ENCODE data around the gene KAT2A.

The KAT2A gene

GRCh38 chr17:42135151-42135550, 14.0 kb upstream of the KAT2A start:
- no peak for DNase-seq

DNA sequence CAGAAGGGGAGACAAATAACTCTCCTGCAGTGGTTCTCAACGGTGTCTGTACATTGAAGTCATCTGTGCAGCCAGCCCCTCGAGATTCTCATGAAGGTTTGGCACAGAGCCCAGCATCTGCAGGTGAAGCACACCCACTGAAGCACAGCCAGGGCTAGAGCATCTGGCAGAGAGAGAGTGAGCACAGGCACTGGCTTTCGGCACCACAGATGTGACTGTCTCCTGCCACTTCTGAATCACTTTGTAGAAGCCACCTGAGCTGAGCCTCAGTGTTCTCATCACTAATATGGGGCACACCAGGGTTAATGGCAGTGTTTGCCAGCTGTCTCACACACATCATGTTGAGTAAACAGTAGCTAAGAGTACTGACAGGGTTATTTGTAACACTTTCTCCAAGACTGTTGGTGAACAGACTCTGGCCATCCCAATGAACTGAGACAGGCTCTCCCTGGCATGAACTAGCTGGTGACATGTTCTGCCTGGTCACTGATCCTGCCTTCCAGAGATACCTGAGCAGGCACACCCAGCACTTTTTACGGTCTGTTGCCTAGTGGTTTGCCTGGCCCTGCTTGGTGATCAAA, 12.4 kb upstream of the KAT2A start:
- peak; percentile 40 for DNase-seq

DNA sequence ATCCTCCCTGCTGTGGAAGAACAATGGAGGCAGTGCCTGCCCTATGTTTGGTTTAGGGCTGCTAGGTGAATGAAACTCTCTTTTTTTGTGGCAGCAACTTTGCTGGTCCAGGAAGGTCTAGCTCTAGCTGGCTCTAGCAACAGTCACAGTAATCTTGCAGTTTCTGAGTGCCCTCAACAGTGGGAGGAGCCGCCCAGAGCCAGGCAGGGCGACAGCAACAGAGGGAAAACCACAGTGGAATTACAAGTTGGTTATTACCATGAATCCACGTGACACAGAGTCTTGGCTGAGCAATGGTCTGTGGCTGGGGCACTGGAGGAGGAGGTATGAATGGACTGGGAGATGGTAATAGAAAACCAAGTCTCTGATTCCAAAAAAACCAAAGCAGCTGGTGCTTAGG, 11.8 kb upstream of the KAT2A start:
- DNase-seq, result no peak

GRCh38 chr17:42131981-42132432, 10.8 kb upstream of the KAT2A start:
- no peak for DNase-seq

- DNase-seq, result no peak
These were observed 10.1 kb upstream of the KAT2A start for GRCh38 chr17:42131232-42131631.

- DNase-seq, result no peak
These were observed 9.3 kb upstream of the KAT2A start for GRCh38 chr17:42130310-42130936.

- no peak for DNase-seq
These were observed 8.1 kb upstream of the KAT2A start for GRCh38 chr17:42129109-42129837.

GRCh38 chr17:42127414-42127813, 6.2 kb upstream of the KAT2A start:
- DNase-seq, result no peak

- DNase-seq, result no peak
These were observed 5.7 kb upstream of the KAT2A start for GRCh38 chr17:42126836-42127235.

GRCh38 chr17:42125565-42125964, 4.4 kb upstream of the KAT2A start:
- DNase-seq, result no peak

DNA sequence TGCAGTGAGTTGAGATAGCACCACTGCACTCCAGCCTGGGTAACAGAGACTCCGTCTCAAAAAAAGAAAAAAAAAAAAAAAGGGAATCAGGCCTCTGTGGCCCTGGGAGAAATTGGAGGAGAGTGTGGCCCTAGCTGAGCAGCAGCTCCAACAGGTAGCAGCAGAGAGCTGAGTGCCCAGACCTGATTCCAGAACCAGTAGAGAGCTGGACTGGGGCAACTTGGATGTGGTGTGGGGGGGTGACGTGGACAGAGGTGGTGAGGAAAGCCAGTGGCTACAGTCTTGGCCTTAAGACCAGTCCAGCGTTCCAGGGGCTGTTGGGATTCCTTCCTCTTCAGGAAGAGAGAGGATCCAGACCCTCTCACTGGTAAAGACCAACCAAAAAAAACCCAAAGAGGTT, 3.1 kb upstream of the KAT2A start:
- DNase-seq, result no peak

GRCh38 chr17:42122371-42123303, 1.5 kb upstream of the KAT2A start, which contains the start of gene HSPB9:
Gene HSPB9, plus strand, starts transcription at chr17:42122804. Its CDS starts 47 bp downstream, at chr17:42122851.
- no peak for DNase-seq

DNA sequence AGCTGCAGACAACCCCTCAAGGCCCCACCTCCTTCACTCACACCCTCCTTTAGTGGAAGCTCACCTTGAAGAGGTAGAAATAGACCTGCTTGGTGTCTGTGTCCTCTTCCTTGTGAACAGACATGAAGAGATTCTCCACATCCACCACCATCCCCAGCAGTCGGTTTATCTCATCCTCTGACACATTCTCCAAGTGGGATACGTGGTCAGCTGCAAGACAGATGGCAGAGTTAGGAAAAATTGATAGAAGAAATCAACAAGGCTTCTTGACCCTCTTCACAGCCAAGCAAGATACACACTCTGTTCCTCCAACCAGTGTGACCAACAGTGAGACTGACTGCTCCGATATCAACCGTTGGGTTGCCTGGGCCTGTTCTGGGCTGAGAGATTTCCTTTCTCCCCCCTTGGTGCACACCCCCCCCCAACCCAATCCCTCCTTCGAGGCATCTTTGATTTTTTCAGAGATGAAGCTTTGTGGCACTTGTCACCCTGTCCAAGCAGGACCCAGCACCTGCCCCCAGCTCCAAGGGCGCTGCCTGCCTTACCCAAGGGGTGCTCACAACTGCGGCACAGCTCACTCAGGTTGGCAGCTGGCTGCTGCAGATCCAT, 902 bp downstream of the KAT2A start:
- DNase-seq, result no peak

- no peak for DNase-seq
These were observed 1.9 kb downstream of the KAT2A start for GRCh38 chr17:42119301-42119700.

DNA sequence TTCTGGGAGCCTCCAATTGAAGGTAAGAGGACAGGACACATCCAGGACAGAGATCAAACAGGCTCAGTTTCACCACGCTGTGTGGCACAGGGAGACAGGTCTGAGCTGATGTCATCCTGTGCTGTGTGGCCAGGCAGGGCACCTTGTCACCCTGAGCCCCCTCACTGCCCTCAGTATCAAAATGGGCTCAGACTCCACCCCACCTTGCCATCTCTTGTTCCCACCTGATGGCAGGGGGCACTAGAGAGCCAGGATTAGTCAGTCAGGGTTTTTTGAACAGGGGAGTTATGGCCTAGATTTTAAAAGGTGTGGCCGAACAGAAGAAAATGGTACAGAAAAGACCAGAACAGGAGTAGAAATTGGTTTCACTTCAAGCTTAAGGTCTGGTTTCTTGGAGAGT, 2.6 kb downstream of the KAT2A start:
- DNase-seq, result peak; percentile 59

GRCh38 chr17:42118126-42118510, 3.0 kb downstream of the KAT2A start:
- no peak for DNase-seq

GRCh38 chr17:42117397-42118125, 3.6 kb downstream of the KAT2A start:
- no peak for DNase-seq

- DNase-seq, result peak; percentile 84
These were observed 4.3 kb downstream of the KAT2A start for GRCh38 chr17:42116705-42117396.

GRCh38 chr17:42114118-42114517, 7.0 kb downstream of the KAT2A start:
- no peak for DNase-seq

DNA sequence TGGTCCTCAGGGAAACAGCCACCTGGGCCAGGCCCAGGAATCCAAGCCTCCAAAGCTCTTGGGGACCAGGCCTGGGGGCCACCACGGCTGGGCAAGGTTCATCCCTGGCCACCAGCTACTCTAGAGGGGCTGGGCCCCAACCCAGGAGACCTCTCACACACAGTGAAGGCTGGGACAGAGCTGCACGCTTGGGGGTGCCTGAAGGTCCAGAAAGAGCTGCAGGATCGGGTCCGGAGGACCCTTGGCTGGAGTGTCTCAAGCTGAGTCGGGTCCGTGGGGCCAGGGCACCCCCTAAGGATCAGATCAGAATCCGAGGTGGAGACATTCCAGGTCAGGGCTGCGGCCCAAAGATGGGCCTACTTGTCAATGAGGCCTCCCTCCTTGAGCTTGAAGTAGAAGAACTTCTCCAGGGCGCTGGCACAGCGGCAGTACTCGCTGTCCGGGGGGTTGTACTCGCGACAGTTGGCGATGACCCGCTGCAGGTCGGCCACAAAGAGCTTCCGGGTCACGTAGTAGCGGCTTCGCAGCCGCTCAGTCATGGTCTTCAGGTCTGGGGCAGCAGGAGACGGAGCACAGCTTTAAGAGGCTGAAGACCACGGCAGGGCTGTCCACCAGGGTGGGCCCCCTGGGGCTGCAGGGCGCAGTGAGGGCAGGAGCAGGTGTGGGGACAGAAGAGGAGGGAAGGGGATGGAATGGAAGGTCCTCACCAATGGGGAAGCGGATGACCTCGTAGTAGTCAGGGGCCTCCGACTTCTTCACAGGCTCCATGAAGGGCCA, 7.7 kb downstream of the KAT2A start:
- DNase-seq, result no peak
